Fibroblast of skin of scalp (primary cell): Measurements from ENCODE around the gene CACNA2D3.

Experiments used
- DNase-seq: peaks from one replicate; pipeline ENCODE4 v3.0.0-alpha.2; 2013

Gene CACNA2D3

GRCh38 chr3:54486317-54486716 lies 364.0 kb downstream of the CACNA2D3 start:
- DNase-seq: no peak

GRCh38 chr3:54488297-54488696 lies 365.9 kb downstream of the CACNA2D3 start:
- DNase-seq: no peak

- no peak for DNase-seq
Observed at GRCh38 chr3:54494209-54494608, 371.9 kb downstream of the CACNA2D3 start.

- no peak for DNase-seq
Observed at GRCh38 chr3:54506603-54507002, 384.3 kb downstream of the CACNA2D3 start.

- no peak for DNase-seq
Observed at GRCh38 chr3:54507876-54508460, 385.6 kb downstream of the CACNA2D3 start.

- no peak for DNase-seq
Observed at GRCh38 chr3:54510506-54510905, 388.2 kb downstream of the CACNA2D3 start.

- DNase-seq: no peak
Observed at GRCh38 chr3:54511766-54512365, 389.5 kb downstream of the CACNA2D3 start.

GRCh38 chr3:54514006-54514405 lies 391.7 kb downstream of the CACNA2D3 start:
- DNase-seq: no peak

GRCh38 chr3:54514416-54514815 lies 392.1 kb downstream of the CACNA2D3 start:
- DNase-seq: no peak

- DNase-seq: no peak
Observed at GRCh38 chr3:54515441-54516213, 393.3 kb downstream of the CACNA2D3 start.

GRCh38 chr3:54517424-54517823 lies 395.1 kb downstream of the CACNA2D3 start:
- no peak for DNase-seq

- no peak for DNase-seq
Observed at GRCh38 chr3:54518011-54518675, 395.8 kb downstream of the CACNA2D3 start.

GRCh38 chr3:54519493-54519892 lies 397.1 kb downstream of the CACNA2D3 start:
- no peak for DNase-seq

- no peak for DNase-seq
Observed at GRCh38 chr3:54520060-54520459, 397.7 kb downstream of the CACNA2D3 start.

GRCh38 chr3:54527521-54527920 lies 405.2 kb downstream of the CACNA2D3 start:
- no peak for DNase-seq

- DNase-seq: peak; percentile 73
Observed at GRCh38 chr3:54527953-54528352, 405.6 kb downstream of the CACNA2D3 start.

- DNase-seq: no peak
Observed at GRCh38 chr3:54528668-54529067, 406.3 kb downstream of the CACNA2D3 start.

- DNase-seq: no peak
Observed at GRCh38 chr3:54530091-54530490, 407.7 kb downstream of the CACNA2D3 start.

GRCh38 chr3:54530944-54531343 lies 408.6 kb downstream of the CACNA2D3 start:
- DNase-seq: no peak

GRCh38 chr3:54531741-54532140 lies 409.4 kb downstream of the CACNA2D3 start:
- no peak for DNase-seq

GRCh38 chr3:54533856-54534255 lies 411.5 kb downstream of the CACNA2D3 start:
- DNase-seq: no peak

GRCh38 chr3:54535619-54536018 lies 413.3 kb downstream of the CACNA2D3 start:
- no peak for DNase-seq

- no peak for DNase-seq
Observed at GRCh38 chr3:54536450-54536849, 414.1 kb downstream of the CACNA2D3 start.
